CD14-positive monocyte (primary cell): ENCODE data around the gene TBXA2R. TPM values are rescaled to one million over a fixed set of nuclear protein-coding genes. Genes with fewer than 3 reads are reported as not detected.

Experiments used
- DNase-seq, 3 donors: peaks; one replicate each; pipeline ENCODE4 v3.0.0-alpha.2; 2011 to 2022
- H2AFZ ChIP-seq: 2 replicates; pipeline ENCODE4 v1.6.0; 2012; ENCODE audit warnings: mild to moderate bottlenecking, low read depth, low read length, inconsistent platforms; ENCODE audit not compliant: insufficient read depth, poor library complexity, severe bottlenecking
- H3K27ac ChIP-seq, 2 donors: 1 replicate in 1 of 2; 2 replicates in 1 of 2; pipeline ENCODE4 v1.5.1; 2012 to 2013; ENCODE audit warnings: low read length in 2 of 2, control low read depth in 1 of 2, inconsistent platforms in 1 of 2, low read depth in 1 of 2, mild to moderate bottlenecking in 1 of 2
- H3K27me3 ChIP-seq, 2 donors: one replicate each; pipeline versions ENCODE4 v1.6.0 to v1.6.1; 2011 to 2013; ENCODE audit warnings: low read length in 2 of 2; ENCODE audit not compliant: control insufficient read depth in 2 of 2, insufficient read depth in 2 of 2
- H3K36me3 ChIP-seq, 2 donors: replicated peaks in 1 of 2; 1 replicate in 1 of 2; 2 replicates in 1 of 2; pipeline versions ENCODE4 v1.5.1 to v1.6.1; 2012 to 2013; ENCODE audit warnings: low read length in 2 of 2, control low read depth in 1 of 2, inconsistent platforms in 1 of 2, mild to moderate bottlenecking in 1 of 2; ENCODE audit not compliant: insufficient read depth in 2 of 2, control insufficient read depth in 1 of 2
- H3K4me1 ChIP-seq, 2 donors: 1 replicate in 1 of 2; 2 replicates in 1 of 2; pipeline versions ENCODE4 v1.5.1 to v1.6.1; 2012 to 2013; ENCODE audit warnings: low read length in 2 of 2, control low read depth in 1 of 2, inconsistent platforms in 1 of 2, mild to moderate bottlenecking in 1 of 2, moderate library complexity in 1 of 2; ENCODE audit not compliant: insufficient read depth in 2 of 2, control insufficient read depth in 1 of 2
- H3K4me2 ChIP-seq: replicated peaks from 2 replicates; pipeline ENCODE3; 2012; ENCODE audit warnings: low read length, moderate library complexity, mild to moderate bottlenecking; ENCODE audit not compliant: poor library complexity, severe bottlenecking; ENCODE audit errors: extremely low read depth
- H3K4me3 ChIP-seq, 3 experiments: fragments of 200-600 bp in 1 of 3; sonication (generic) in 1 of 3; replicated peaks in 1 of 3; 1 replicate in 2 of 3; 2 replicates in 1 of 3; pipeline ENCODE4 v1.5.1; 2011 to 2013; ENCODE audit warnings: low read length in 3 of 3, mild to moderate bottlenecking in 3 of 3, control low read depth in 2 of 3, low read depth in 2 of 3, inconsistent platforms in 1 of 3, moderate library complexity in 1 of 3
- H3K79me2 ChIP-seq: 2 replicates; pipeline ENCODE4 v1.6.0; 2012; ENCODE audit warnings: mild to moderate bottlenecking, control low read depth, inconsistent platforms, low read length, moderate library complexity; ENCODE audit not compliant: insufficient read depth
- H3K9ac ChIP-seq: 2 replicates; pipeline ENCODE4 v1.6.0; 2017; ENCODE audit warnings: low read length, mild to moderate bottlenecking; ENCODE audit not compliant: insufficient read depth, poor library complexity, severe bottlenecking
- H3K9me3 ChIP-seq, 2 donors: replicated peaks in 1 of 2; 1 replicate in 1 of 2; 2 replicates in 1 of 2; pipeline versions ENCODE4 v1.5.1 to v1.6.1; 2012 to 2013; ENCODE audit warnings: low read length in 2 of 2, control low read depth in 1 of 2; ENCODE audit not compliant: control insufficient read depth in 1 of 2, insufficient read depth in 1 of 2
- H4K20me1 ChIP-seq: 2 replicates; pipeline ENCODE4 v1.6.0; 2012; ENCODE audit warnings: mild to moderate bottlenecking, low read length, control low read depth, moderate library complexity; ENCODE audit not compliant: insufficient read depth
- H3K27ac Mint-ChIP-seq, 7 donors: one replicate each; pipeline ENCODE4 v1.8.0; 2020; ENCODE audit warnings: mild to moderate bottlenecking in 7 of 7, mixed read lengths in 7 of 7, moderate library complexity in 6 of 7, inconsistent platforms in 2 of 7
- H3K27me3 Mint-ChIP-seq, 3 donors: one replicate each; pipeline ENCODE4 v1.8.0; 2021 to 2022; ENCODE audit warnings: low read depth in 3 of 3, mild to moderate bottlenecking in 3 of 3, mixed read lengths in 3 of 3, moderate library complexity in 3 of 3, inconsistent platforms in 1 of 3
- H3K36me3 Mint-ChIP-seq, 2 donors: one replicate each; pipeline ENCODE4 v1.8.0; 2020; ENCODE audit warnings: mixed read lengths in 2 of 2, inconsistent platforms in 1 of 2, mild to moderate bottlenecking in 1 of 2
- H3K4me1 Mint-ChIP-seq: one replicate; pipeline ENCODE4 v1.8.0; 2020; ENCODE audit warnings: mild to moderate bottlenecking, mixed read lengths
- H3K4me3 Mint-ChIP-seq, 2 donors: one replicate each; pipeline ENCODE4 v1.8.0; 2020; ENCODE audit warnings: mild to moderate bottlenecking in 2 of 2, mixed read lengths in 2 of 2, moderate library complexity in 1 of 2
- H3K9me3 Mint-ChIP-seq, 7 donors: one replicate each; pipeline ENCODE4 v1.8.0; 2020 to 2022; ENCODE audit warnings: mixed read lengths in 7 of 7, mild to moderate bottlenecking in 6 of 7, moderate library complexity in 6 of 7, inconsistent platforms in 2 of 7
- WGBS: methylation state at CpG from one replicate; pipeline ENCODE4 v1.1.5; 2013; ENCODE audit warnings: missing lambda C conversion rate; ENCODE audit not compliant: insufficient coverage; 5-methylcytosine and 5-hydroxymethylcytosine counted together
- intact Hi-C, 2 donors: fragments of 100-400 bp; cut with micrococcal nuclease; formaldehyde crosslinking; loops; one replicate each; pipeline versions ENCODE4 v1.15.0 to v1.15.1; 2023
- polyA plus RNA-seq, 3 donors: library from polyadenylated mRNA; depleted of rRNA in 1 of 3; unstranded in 2 of 3; stranded (reverse) in 1 of 3; fragments of 300-500 nt in 2 of 3; fragments of >200 nt in 1 of 3; fragmentation: Illumina TruSeq in 2 of 3; gene quantifications; 1 replicate in 2 of 3; 2 replicates in 1 of 3; pipeline ENCODE4 v1.2.3, GENCODE V29; 2012 to 2021
- TF ChIP-seq, protein P1 (sequence below): fragments of 200-600 bp; IDR thresholded peaks from one replicate; pipeline ENCODE4 v1.8.0; 2022; ENCODE audit warnings: antibody characterized with exemption, mild to moderate bottlenecking

The TBXA2R gene
- polyA plus RNA-seq, 3 donors: 0.05 TPM; not detected in 2

DNA sequence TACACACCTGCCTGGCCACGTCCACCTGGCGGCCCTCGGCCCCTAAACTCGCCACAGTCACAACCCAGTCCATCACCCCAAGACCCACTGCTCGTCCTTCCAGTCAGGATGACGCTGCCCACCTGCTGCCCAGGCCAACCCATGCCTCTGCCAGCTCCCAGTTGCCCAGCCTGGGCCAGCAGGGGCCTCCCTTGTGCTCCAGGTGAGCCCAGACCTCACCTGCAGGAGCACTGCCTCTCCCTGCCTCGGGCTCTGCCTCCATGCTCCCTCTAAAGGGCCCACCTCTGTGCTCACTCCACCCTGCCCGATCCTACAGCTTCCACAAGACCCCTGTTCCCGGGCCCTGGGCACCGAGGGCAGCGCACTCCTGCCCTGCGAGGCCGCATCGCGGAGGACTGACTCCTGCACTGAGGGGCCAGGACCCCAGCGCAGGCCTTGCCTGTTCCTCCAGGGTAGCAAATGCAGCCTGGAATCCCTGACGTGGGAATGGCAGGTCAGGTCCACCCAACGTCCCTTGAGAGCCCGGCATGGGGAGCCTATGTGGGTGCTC, 27.9 kb upstream of the TBXA2R start:
- Histone ChIP-seq H3K9me3 (no peaks in the 10 kb centered on the region), H2AFZ (no peak overlapping the region), H4K20me1 (no peaks in the 10 kb centered on the region), H3K4me2 (no peak overlapping the region), H3K36me3 (peaks cover 55% of the 10 kb centered on the region in 2 donors), H3K27ac (no peak overlapping the region), H3K4me3 (no peak overlapping the region), H3K79me2 (no peaks in the 10 kb centered on the region), H3K9ac (no peak overlapping the region), H3K4me1 (no peaks in the 10 kb centered on the region), H3K27me3 (no peaks in the 10 kb centered on the region)
- no peak for DNase-seq
- H3K36me3 Mint-ChIP-seq: peaks cover 32 to 68% of the 10 kb centered on the region in 2 donors
- intact Hi-C loops: no loop called here
- WGBS: 96% methylated on average over 19 of the region's 19 CpGs
- H3K27ac Mint-ChIP-seq: peak overlapping the region in 1 of 7 donors; percentile 64
- no peak overlapping the region for H3K4me3 Mint-ChIP-seq
- H3K4me1 Mint-ChIP-seq: no peaks in the 10 kb centered on the region
- TF ChIP-seq, protein P1, sequence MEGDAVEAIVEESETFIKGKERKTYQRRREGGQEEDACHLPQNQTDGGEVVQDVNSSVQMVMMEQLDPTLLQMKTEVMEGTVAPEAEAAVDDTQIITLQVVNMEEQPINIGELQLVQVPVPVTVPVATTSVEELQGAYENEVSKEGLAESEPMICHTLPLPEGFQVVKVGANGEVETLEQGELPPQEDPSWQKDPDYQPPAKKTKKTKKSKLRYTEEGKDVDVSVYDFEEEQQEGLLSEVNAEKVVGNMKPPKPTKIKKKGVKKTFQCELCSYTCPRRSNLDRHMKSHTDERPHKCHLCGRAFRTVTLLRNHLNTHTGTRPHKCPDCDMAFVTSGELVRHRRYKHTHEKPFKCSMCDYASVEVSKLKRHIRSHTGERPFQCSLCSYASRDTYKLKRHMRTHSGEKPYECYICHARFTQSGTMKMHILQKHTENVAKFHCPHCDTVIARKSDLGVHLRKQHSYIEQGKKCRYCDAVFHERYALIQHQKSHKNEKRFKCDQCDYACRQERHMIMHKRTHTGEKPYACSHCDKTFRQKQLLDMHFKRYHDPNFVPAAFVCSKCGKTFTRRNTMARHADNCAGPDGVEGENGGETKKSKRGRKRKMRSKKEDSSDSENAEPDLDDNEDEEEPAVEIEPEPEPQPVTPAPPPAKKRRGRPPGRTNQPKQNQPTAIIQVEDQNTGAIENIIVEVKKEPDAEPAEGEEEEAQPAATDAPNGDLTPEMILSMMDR: no peak
- H3K9me3 Mint-ChIP-seq: no peaks in the 10 kb centered on the region
- H3K27me3 Mint-ChIP-seq: peaks cover 0 to 2% (median 2%) of the 10 kb centered on the region in 3 donors

DNA sequence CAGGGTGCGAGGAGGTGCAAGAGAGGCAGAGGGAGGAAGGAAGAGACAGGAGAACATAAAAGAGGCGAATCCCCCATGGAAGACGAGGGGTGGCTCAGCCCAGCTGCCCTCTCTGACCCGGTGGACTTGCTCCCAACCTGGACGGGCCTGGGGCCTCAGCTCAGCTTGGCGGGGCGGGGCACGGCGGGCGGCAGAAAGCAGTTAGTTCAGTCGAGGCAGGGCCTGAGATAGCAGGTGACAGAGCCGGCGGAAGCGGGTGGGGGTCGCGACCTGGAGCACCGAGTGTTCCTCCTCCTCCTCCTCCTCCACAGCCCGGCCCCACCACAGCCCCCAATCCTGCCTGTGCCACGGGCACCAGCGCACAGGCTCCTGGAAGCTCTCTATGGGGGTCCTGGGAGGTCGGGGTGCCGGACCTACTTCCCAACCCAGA, 26.9 kb upstream of the TBXA2R start:
- H3K27ac ChIP-seq: no peak overlapping the region
- H3K9ac ChIP-seq: no peak overlapping the region
- no peaks in the 10 kb centered on the region for H4K20me1 ChIP-seq
- Mint-ChIP-seq H3K9me3 (no peaks in the 10 kb centered on the region), H3K36me3 (peaks cover 24 to 58% of the 10 kb centered on the region in 2 donors), H3K27ac (peak overlapping the region in 1 of 7 donors; percentile 64), H3K4me3 (no peak overlapping the region), H3K27me3 (peaks cover 0 to 2% (median 2%) of the 10 kb centered on the region in 3 donors), H3K4me1 (no peaks in the 10 kb centered on the region)
- H3K9me3 ChIP-seq: no peaks in the 10 kb centered on the region
- intact Hi-C loops: no loop called here
- H3K36me3 ChIP-seq: peaks cover 45 to 46% of the 10 kb centered on the region in 2 donors
- H3K4me3 ChIP-seq: no peak overlapping the region
- 97% methylated on average over 11 of the region's 22 CpGs for WGBS
- TF ChIP-seq, protein P1: no peak
- H3K4me1 ChIP-seq: no peaks in the 10 kb centered on the region
- no peaks in the 10 kb centered on the region for H3K27me3 ChIP-seq
- no peaks in the 10 kb centered on the region for H3K79me2 ChIP-seq
- H3K4me2 ChIP-seq: no peak overlapping the region
- H2AFZ ChIP-seq: no peak overlapping the region
- no peak for DNase-seq
